MM.1S (cell line): Measurements from ENCODE around the gene TRIM41.
A peak's percentile ranks its signal among the peaks of the same experiment; 100 is the strongest.

Experiments
- DNase-seq: peaks from one replicate; pipeline ENCODE4 v3.0.0-alpha.2; 2015
- H2AFZ ChIP-seq: fragments of 300-600 bp; sonication (generic); 2 replicates; pipeline ENCODE4 v1.6.0; 2016; ENCODE audit warnings: antibody characterized with exemption, low read length
- H3F3A ChIP-seq: fragments of 300-600 bp; sonication (generic); 2 replicates; pipeline ENCODE4 v1.6.1; 2016; ENCODE audit warnings: mild to moderate bottlenecking, antibody characterized with exemption, low read length, moderate library complexity, mixed read lengths; ENCODE audit not compliant: insufficient read depth
- H3K27ac ChIP-seq: fragments of 300-600 bp; sonication (generic); 2 replicates; pipeline ENCODE4 v1.5.1; 2016; ENCODE audit warnings: mild to moderate bottlenecking, low read length
- H3K27me3 ChIP-seq: fragments of 300-600 bp; sonication (generic); replicated peaks from 2 replicates; pipeline ENCODE4 v1.6.0; 2016; ENCODE audit warnings: low read length; ENCODE audit not compliant: insufficient read depth
- H3K36me3 ChIP-seq: fragments of 300-600 bp; sonication (generic); replicated peaks from 2 replicates; pipeline ENCODE4 v1.6.1; 2016; ENCODE audit warnings: mild to moderate bottlenecking, low read length, mixed read lengths; ENCODE audit not compliant: insufficient read depth
- H3K4me1 ChIP-seq: fragments of 300-600 bp; sonication (generic); 2 replicates; pipeline ENCODE4 v1.6.1; 2016; ENCODE audit warnings: low read length, mixed read lengths
- H3K4me2 ChIP-seq: fragments of 300-600 bp; sonication (generic); 2 replicates; pipeline ENCODE4 v1.6.0; 2016; ENCODE audit warnings: low read depth, low read length
- H3K4me3 ChIP-seq: fragments of 300-600 bp; sonication (generic); 2 replicates; pipeline ENCODE4 v1.5.1; 2016; ENCODE audit warnings: low read length, mixed read lengths
- H3K79me2 ChIP-seq: fragments of 300-600 bp; sonication (generic); 2 replicates; pipeline ENCODE4 v1.6.1; 2016; ENCODE audit warnings: mixed run types, low read length, mixed read lengths
- H3K9ac ChIP-seq: fragments of 300-600 bp; sonication (generic); 2 replicates; pipeline ENCODE4 v1.6.1; 2016; ENCODE audit warnings: low read length, mixed read lengths
- H3K9me2 ChIP-seq: fragments of 300-600 bp; sonication (generic); replicated peaks from 2 replicates; pipeline ENCODE4 v1.6.1; 2016; ENCODE audit warnings: mild to moderate bottlenecking, low read length, mixed read lengths; ENCODE audit not compliant: insufficient read depth
- H3K9me3 ChIP-seq: fragments of 300-600 bp; sonication (generic); replicated peaks from 2 replicates; pipeline ENCODE4 v1.6.1; 2016; ENCODE audit warnings: mild to moderate bottlenecking, low read length, mixed read lengths; ENCODE audit not compliant: insufficient read depth
- H4K20me1 ChIP-seq: fragments of 300-600 bp; sonication (generic); 2 replicates; pipeline ENCODE4 v1.6.1; 2016; ENCODE audit warnings: mild to moderate bottlenecking, low read length, moderate library complexity, mixed read lengths; ENCODE audit not compliant: insufficient read depth
- CTCF ChIP-seq: fragments of 300-600 bp; sonication (generic); IDR thresholded peaks from 2 replicates; pipeline ENCODE4 v1.5.1; 2016; ENCODE audit warnings: antibody characterized with exemption, low read length, mixed read lengths
- EZH2 ChIP-seq: fragments of 300-600 bp; sonication (generic); optimal IDR thresholded peaks from 2 replicates; pipeline ENCODE3; 2017; ENCODE audit warnings: low read depth, mild to moderate bottlenecking, antibody characterized with exemption, low read length, mixed read lengths
- EZH2phosphoT487 ChIP-seq: fragments of 300-600 bp; sonication (generic); IDR thresholded peaks from 2 replicates; pipeline ENCODE4 v1.6.1; 2018; ENCODE audit warnings: antibody characterized with exemption, low read length

Gene TRIM41

DNA sequence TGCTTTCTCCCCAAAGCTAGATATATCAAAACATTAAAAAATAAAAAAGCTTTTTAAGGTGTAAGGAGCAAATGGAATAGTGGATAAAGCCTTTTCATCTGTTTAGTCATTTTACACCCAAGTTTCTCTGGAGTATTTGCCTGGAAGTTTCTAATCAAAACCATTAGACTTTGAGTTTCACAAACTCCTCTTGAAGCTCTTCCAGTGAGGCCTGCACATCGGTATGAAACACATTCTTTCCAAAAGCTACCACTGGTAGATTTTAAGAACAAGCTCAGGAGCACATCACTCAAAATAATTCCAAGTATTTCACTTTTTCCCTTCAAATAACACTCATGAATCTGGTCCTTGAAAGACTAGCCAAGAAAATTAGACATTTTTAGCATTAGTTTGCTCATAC is 32.2 kb downstream of the TRIM41 start:
- H3F3A ChIP-seq: no peaks in the 10 kb centered on the region
- H3K36me3 ChIP-seq: no peaks in the 10 kb centered on the region; the same call in 1 of the 2 replicates
- no peak for DNase-seq
- H2AFZ ChIP-seq: no peak overlapping the region
- H3K9ac ChIP-seq: no peak overlapping the region
- TF ChIP-seq CTCF (no peak), EZH2phosphoT487 (no peak), EZH2 (no peak)
- H3K79me2 ChIP-seq: peaks cover 72% of the 10 kb centered on the region
- H4K20me1 ChIP-seq: no peaks in the 10 kb centered on the region
- H3K9me2 ChIP-seq: no peaks in the 10 kb centered on the region
- H3K4me1 ChIP-seq: peaks cover 22% of the 10 kb centered on the region
- no peak overlapping the region for H3K27ac ChIP-seq
- no peaks in the 10 kb centered on the region for H3K9me3 ChIP-seq
- no peak overlapping the region for H3K4me3 ChIP-seq
- H3K4me2 ChIP-seq: no peak overlapping the region
- H3K27me3 ChIP-seq: no peaks in the 10 kb centered on the region

DNA sequence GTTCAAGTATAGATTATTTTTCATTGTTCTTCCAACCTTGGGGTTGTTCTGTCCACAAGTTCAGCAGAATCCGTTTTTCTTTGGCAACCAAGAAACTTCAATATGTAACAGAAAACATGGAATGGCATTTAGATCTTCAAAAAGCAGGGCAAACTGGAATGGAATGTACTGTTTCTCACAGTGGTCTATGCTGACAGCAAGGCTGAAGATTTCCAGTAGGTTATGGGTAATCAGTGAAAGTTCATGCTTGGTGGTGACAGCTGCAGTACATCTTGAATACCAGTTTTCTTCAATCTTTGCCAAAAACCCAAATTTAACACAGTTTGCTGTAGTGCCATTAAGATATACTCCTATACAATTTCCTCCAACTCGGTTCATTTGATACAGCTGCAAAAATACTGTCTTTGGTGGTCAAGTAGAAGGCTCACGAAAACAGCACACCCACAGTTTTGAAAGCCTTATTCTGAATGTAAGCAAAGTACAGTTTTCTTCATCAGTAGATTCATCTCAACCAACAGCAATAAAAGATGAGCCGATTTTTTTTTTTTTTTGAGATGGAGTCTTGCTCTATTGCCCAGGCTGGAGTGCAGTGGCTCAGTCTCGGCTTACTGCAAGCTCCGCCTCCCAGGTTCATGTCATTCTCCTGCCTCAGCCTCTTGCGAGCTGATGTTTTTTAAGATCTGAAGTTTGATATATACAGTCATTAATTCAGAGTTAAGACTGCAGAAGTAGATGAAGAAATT is 32.9 kb downstream of the TRIM41 start:
- H3K27me3 ChIP-seq: no peaks in the 10 kb centered on the region
- TF ChIP-seq CTCF (no peak), EZH2phosphoT487 (no peak), EZH2 (no peak)
- H3K4me1 ChIP-seq: peaks cover 22% of the 10 kb centered on the region
- no peak overlapping the region for H3K4me2 ChIP-seq
- no peaks in the 10 kb centered on the region for H3K9me2 ChIP-seq
- no peaks in the 10 kb centered on the region for H4K20me1 ChIP-seq
- H3K4me3 ChIP-seq: no peak overlapping the region
- H3K9ac ChIP-seq: no peak overlapping the region
- no peaks in the 10 kb centered on the region for H3K9me3 ChIP-seq
- DNase-seq: no peak
- H3K36me3 ChIP-seq: no peaks in the 10 kb centered on the region; the same call in 1 of the 2 replicates
- no peak overlapping the region for H2AFZ ChIP-seq
- H3F3A ChIP-seq: 0 out of 2 replicates have a peak, but pooled peaks cover 5% of the 10 kb centered on the region
- peaks cover 80% of the 10 kb centered on the region for H3K79me2 ChIP-seq
- no peak overlapping the region for H3K27ac ChIP-seq

DNA sequence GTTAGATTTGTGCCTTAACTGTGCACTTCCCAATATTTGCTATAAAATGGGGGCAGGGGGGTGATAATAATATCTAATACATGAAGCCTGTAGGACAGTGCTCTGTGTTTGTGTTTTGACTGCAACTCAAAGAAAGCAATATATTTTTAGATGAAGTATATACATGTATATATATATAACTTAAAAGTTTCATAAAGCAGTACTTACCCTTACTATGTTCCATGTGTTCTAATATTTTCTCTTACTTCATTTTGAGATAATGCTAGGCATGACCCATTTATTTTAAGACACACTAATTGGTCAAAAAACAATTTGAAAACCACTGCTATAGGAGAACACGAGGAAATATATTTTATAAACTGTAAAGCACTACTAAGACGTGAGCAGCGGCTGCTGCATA is 35.5 kb downstream of the TRIM41 start:
- H3K4me2 ChIP-seq: peak overlapping the region; percentile 94
- no peaks in the 10 kb centered on the region for H3K9me2 ChIP-seq
- H3K79me2 ChIP-seq: peaks cover 73% of the 10 kb centered on the region
- H3K27me3 ChIP-seq: no peaks in the 10 kb centered on the region
- DNase-seq: no peak
- no peak overlapping the region for H3K27ac ChIP-seq
- no peaks in the 10 kb centered on the region for H4K20me1 ChIP-seq
- peaks cover 11% of the 10 kb centered on the region for H3F3A ChIP-seq
- peaks cover 22% of the 10 kb centered on the region for H3K4me1 ChIP-seq
- peak overlapping the region; percentile 100; the same call in 1 of the 2 replicates for H3K9ac ChIP-seq
- no peaks in the 10 kb centered on the region for H3K9me3 ChIP-seq
- TF ChIP-seq EZH2phosphoT487 (no peak), EZH2 (no peak), CTCF (no peak)
- H2AFZ ChIP-seq: no peak overlapping the region
- H3K36me3 ChIP-seq: no peaks in the 10 kb centered on the region; the same call in 1 of the 2 replicates
- H3K4me3 ChIP-seq: peak overlapping the region; percentile 88
